Activated effector memory CD4-positive, alpha-beta T cell treated with anti-CD3 and anti-CD28 coated beads, Interleukin-2, amount 50 U/mL, for 16 hours (primary cell): ENCODE results near the gene KLK8.

Source experiments
- DNase-seq: peaks from one replicate; pipeline ENCODE4 v3.0.0-alpha.2; 2020

The KLK8 gene, protein sequence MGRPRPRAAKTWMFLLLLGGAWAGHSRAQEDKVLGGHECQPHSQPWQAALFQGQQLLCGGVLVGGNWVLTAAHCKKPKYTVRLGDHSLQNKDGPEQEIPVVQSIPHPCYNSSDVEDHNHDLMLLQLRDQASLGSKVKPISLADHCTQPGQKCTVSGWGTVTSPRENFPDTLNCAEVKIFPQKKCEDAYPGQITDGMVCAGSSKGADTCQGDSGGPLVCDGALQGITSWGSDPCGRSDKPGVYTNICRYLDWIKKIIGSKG

DNA sequence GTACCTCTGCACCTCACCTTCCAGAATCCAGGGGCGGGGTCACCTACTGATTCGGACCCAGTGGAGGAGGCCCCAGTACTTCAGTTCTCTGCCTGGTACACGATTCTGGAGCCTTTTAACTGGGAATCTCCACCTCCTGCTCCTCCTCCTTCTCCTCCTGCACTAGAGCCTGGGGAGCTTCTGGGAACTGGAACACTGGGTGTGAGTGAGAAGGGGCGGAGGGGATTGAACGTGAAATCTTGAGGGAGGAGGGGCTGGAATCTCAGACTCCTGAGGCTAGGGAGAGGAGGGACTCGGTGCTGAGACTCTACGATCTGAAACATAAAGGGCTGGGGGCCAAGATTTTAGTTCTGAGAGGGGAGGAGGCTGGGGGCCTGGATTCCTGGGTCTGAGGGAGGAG is at the start of gene KLK8:
Gene KLK8 (minus strand): TSS at position 90 of the 400 bp plus-strand sequence. CDS start 437 bp downstream, outside the sequence.
- no peak for DNase-seq

DNA sequence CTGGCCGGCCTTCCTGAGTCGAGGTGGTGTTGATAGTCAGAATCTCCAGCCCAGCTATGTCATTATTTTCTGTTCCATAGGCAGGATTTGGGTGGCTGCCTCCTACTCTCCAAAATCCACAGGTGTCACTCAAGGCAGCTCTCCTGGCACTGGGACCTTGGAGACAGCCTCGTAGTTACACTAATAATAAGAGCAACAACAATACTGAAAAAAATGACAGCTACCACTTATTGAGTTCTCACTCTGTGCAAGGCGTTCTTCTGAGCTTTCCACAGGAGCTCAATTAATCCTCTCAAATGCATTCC is 45.6 kb upstream of the KLK8 start:
- DNase-seq, result no peak

DNA sequence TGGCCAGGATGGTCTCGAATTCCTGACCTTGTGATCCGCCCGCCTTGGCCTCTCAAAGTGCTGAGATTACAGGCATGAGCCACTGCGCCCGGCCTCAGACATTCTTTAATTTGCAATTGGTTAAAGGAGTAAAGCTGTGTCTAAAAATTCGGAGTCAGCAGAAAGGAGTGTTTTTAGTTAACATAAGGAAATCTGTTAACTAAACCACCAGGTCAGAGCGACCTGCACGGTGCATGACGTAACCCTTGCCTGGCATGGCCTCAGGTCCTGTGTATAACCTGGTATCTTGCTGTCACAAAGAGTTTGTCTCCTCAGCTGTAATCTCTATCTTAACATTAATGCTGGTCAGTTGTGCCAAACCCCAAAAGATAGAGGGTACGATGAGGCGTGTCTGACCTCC is 42.9 kb upstream of the KLK8 start:
- DNase-seq, result no peak

DNA sequence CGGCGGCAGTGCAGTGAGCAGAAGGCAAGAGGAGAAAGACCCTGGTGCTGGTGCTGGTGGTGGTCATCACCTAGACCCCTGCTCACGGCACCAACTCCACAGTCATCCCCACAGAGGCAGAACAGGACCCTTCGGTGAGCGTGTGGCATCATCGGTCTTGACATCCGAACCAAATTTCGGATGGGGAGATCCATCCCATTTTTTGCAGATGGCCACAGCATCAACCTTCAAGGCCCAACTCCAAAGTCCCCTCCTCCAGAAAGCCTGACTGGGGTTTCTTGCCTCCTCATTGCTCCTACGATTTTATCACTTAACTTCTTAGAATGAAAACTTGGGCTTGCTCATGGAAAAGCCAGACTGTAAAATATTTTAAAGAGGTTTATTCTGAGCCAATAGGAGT is 42.1 kb upstream of the KLK8 start:
- DNase-seq, result no peak

DNA sequence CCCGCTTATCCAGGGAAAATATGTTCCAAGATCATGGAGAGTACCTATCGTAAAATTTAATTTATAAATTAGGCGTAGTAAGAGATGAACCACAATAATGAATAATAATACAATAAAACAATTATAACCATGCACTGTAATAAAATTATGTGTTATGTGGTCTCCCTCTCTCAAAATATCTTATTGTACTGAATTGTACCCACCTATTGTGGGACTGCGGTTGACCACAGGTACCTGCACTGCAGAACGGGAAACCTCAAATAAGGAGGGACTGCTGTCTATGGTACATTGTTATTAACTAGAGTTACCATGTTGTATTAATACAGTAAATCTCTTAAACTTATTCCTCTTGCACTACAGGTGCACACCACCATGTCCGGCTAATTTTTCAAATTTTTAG is 38.7 kb upstream of the KLK8 start:
- no peak for DNase-seq

DNA sequence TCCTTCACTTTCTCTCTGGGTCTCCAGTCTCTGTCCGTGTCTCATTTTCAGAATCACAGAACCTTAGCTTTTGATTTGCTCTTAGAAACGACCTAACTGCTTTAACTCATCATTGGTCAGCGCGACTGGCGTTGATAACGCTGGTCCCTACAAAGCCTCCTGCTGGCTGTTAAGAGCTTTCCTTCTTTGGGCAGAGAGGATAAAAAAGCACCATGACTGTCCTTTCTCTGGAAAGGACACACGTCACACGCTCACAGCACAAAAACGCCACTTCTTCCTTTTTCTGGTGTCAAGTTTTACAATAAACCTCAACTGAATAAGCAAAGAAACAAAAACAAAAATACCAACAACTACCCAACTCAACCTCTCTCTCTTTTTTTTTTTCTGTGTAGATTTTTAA is 35.1 kb upstream of the KLK8 start:
- DNase-seq, result no peak

DNA sequence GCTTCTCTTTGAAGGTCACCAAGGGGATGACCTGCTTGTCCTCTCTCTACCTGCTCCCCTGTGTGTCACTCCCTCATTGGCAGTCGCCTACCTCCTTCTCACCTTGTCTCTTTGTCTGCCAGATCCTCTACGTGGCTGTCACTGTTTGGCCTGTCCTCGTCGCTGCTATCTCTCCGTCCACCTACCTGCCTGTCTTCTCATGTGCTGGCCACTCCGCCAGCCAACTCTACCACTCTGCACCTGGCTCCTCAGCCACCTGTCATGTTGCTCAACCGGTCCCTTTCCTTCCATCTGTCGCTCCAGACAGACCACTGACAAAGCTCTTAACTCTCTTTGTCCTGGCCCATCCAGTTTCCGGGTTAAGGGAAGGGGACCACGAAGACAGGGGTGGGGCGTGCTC is 33.3 kb upstream of the KLK8 start, which contains the start of gene KLK12:
Gene KLK12 (minus strand): TSS at position 299 of the 400 bp plus-strand sequence. CDS start 381 bp downstream, outside the sequence.
- no peak for DNase-seq

DNA sequence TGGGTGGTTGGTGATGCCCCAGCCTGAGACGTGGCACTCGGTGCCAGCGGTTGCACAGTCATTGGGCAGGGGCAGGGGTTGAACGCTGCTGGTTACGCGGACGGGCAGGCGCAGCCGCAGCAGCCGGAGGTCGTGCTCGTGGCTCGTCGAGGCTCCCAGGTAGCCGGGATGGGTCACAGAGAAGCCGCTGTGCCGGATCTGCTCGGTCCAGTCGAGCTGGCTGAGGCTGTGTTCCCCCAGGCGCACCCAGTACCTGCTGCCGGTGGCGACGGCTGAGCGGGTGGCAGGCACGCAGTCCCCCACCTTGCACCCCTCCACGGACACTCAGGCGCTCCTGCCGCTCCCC is 30.4 kb upstream of the KLK8 start:
- no peak for DNase-seq

DNA sequence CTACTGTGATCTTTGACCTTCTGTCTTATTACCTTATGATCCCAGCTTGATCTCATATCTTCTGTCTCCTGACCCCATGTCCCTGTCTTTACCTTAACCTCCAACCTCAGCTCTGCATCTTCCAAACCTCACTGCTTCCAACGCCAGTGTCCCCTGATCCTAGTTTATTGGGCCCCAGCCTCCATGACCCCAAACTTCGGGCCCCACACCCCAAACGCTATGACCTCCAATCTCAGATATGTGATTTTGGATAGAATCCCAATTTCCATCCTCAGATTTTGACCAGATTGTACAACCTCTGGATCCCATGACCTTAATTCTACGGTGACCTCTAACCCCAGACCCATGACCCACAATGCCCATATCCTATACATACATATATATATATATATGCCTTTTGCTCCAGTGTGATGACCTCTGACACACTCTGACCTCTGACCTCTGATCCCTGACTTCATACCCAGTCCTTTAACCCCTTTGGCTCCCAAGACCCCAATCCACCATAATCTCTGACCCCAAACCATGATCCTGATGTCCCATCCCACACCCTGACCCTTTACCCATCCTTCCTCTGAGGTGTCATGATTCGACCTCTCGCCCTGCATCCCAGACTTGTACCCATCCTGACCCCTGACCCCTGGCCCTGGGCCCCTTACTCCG is 29.9 kb upstream of the KLK8 start:
- no peak for DNase-seq

DNA sequence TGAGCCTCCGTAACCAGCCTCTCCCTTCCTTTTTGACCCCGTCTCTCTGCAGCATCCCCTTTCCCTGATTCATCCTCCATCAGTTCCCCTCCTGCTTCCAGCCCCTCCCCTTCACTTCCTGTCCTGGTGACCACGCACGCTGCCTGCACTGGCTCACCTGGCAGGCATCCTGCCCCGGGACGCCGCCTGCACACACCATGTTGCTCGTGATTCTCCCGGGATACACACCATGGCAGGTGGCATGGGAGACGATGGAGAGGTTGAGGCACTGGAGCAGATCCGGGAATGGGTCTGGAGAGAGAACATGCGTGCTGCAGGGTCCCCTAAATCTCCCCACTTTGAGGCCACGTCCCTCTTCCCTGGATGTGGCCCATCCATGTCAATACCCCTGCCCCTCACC is 29.2 kb upstream of the KLK8 start:
- DNase-seq, result no peak

DNA sequence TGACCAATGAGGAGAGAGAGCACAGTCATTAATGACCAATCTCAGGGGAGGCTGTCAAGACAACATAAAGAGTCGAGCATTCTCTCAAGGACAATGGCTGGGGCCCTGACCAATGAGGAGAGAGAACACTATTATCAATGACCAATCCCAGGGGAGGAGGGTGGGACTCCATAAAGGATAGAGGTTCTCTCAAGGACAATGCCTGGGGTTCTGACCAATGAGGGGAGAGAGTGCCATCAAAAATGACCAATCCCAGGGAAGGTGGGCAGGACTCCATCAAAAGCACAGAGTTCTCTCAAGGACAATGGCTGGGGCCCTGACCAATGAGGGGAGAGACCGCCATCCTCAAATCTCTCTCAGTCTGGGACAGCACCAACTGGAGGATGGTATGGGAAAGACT is 28.3 kb upstream of the KLK8 start:
- no peak for DNase-seq

DNA sequence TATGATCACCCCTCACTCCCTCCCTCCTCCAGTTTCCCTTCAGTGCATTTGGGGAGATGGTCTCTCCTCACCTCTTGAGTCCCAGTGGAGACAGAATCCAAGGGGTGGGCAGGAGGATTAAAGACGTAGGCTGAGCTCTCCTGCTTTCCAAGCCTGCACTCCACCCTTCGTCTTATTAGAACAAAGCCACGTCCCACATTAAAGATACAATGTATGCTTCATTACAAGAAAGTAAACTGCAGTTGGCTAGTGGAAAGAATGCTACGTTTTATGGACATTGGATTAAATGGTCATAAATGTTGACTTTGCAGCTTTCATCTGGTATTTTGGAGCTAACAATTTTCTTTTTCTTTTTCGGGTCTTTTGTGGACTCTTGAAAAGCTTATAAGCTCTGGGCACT is 26.5 kb upstream of the KLK8 start:
- no peak for DNase-seq

DNA sequence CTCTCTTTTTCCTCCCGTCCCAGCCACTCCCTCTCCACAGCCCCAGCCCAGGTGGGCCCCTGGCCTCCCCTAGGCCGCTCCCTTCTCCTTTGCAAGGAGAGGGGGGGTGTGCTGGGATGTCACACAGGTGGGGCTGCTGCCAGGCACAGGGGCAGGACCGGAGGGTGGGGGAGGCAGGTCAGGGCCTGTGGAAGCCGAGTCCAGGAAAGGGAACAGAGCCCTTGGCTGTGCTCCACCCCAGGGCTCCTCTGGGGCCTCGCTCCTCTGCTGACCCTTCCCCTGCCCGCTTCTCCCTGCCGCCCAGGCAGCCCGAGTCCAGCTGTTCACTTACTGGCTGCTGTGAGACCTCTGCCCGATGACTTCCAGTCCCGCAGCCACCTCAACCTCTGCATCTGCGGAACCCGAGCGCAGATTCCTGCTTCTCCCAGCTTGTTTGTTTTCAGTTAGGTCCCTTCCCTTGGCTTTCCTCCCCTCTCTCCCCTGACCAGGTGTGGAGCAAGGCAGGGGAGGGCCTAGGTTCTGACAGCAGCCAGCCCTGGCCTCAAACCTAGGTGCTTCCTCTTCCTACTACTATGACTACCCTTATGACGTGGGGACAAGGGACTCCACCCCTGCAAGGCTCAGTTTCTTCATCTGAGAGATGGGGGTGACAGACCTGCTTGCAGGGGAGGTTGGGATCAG is 25.9 kb upstream of the KLK8 start:
- DNase-seq, result no peak

DNA sequence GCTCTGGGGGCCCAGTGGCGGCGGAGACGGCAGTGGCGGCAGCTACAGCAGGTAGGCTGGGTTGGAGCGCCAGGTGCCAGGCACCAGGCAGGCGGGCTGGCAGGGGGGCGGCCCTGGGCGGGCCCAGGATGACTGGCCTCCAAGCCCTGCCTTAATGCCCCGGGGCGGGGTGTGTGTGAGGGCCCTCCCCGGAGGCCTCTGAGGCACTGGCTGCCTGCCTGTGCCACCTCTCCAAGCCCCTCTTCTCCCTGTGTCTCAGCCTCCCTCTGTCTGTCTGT is 25.1 kb upstream of the KLK8 start, which contains the start of gene KLK11:
Gene KLK11 (minus strand): TSS at position 63 of the 278 bp plus-strand sequence. CDS start 985 bp downstream, outside the sequence.
- no peak for DNase-seq

DNA sequence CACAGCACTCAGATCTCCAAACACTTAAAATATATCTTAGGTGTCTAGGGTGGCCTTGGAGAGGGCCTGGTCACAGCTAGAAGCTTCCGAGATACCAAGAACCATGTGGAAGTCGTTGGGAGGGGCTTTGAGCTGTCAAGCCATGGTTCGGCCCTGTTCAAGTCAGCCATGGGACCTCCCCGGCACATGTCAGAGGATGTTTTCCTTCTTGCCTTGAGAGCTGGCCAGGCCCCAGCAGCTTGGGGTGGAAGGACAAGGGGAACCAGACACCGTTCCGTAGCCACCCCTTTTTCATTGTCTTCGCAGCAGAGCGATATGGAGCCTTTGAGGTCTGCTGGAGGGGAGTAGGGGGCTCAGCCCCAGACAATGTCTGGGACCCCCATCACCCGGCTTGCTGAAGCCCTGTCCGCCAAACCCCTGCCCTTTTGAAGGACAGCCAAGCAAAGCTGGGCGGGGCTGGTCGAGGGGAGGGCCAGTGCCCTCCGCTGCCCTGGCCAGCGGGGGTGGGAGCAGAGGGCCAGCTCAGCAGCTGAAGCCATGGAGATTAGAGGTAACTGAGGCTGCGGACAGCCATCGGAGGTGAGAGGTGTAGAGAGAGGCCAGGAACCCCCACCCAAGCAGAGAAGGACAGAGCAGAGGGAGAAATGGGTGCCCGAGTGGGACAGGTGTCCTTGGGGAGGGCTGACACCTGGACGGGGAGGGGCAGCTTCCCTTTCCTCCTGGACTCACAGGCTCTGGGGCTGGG is 24.6 kb upstream of the KLK8 start:
- DNase-seq, result no peak

DNA sequence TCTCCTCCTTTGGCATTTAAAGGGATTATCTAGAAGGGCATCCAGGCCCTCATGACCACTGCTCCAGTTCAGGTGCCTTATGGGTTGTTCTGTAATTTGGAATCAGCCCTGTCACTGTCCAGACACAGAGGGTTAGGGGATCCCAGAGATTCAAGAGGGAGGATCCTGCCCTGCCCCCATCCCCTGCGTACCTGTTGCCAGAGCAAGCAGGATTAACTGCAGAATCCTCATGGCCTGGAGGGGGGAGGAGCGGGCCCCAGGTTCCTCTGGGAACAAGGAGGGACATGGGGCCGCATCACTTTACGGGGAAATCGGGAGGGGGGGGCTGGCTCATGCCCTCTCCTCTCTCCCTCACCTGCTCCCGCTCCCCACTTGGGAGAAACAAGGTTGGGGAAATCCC is 24.0 kb upstream of the KLK8 start:
- no peak for DNase-seq

DNA sequence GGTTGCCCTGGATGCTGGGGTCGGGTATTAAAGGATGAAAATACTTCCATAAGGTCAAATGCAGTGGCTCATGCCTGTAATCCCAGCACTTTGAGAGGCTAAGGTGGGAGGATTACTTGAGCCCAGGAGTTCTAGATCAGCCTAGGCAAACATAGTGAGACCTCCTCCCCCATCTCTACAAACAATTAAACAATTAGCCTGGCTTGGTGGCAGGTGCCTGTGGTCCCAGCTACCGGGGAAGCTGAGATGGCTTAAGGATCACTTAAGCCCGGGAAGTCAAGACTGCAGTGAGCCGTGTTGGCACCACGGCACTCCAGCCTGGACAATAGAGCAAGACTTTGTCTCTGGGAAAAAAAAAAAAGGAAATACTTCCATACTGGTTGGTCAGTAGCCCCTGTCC is 23.5 kb upstream of the KLK8 start:
- DNase-seq, result no peak

DNA sequence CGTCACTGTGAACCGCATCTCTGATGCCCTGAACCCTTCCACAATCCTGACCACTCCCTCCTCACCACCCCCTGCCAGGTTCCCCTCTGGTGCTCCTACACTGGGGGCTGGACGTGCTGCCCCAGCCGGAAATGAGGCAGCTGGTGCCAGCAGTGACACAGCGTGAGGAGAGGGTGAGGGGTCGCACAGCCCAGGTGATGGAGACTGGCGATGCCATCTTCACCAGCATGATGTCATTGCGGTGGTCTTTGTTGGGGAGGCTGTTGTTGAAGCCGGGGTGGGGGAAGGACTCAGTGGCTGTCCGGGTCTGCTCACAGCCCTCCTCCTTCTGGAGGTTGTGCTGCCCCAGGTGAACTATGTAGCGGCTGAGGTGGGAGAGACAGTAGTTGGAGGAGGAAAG is 22.5 kb upstream of the KLK8 start:
- DNase-seq, result no peak

DNA sequence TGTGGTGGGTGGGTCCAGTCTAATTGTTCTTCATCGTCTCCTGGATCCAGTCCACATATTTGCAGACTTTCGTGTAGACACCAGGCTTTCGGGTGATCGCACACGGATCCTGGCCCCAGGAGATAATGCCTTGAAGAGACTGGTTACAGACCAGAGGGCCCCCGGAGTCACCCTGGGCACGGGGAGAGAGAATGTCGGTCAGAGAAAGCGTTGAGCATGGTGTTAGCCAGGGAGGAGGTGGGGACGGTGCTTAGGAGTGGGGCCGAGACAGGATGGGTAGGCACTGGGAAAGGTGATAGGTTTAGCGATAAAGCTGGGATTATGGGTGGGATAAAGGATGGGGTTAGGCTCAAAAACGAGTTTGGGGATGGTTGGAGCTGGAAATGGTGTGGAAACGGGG is 21.1 kb upstream of the KLK8 start:
- no peak for DNase-seq

DNA sequence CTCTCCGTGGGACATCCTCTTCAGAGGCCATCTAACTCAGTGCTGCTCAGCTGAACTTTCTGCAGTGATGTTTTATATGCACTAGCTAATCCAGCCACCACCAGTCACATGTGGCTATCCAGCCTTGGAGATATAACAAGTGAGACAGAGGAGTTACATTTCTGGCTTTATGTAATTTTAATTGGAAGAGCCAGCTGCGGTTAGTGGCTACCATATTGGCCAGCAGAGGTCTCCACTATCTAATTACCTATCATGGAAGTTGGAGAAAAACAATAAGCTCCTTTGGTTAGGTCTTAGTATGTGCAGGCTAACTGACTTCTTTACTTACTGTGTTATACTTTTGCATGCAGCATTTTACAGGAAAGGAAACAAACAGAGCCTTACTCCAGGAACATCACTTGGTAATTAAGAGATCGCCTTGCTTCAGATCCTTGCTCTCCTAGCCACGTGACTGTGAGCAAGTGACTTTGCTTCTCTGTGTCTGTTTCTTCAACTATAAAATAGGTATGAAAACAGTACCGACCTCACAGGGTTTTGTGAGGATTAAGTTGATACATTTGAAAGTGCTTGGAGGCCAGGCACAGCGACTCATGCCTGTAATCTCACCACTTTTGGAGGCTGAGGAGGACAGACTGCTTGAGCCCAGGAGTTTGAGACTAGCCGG is 19.7 kb upstream of the KLK8 start:
- no peak for DNase-seq

DNA sequence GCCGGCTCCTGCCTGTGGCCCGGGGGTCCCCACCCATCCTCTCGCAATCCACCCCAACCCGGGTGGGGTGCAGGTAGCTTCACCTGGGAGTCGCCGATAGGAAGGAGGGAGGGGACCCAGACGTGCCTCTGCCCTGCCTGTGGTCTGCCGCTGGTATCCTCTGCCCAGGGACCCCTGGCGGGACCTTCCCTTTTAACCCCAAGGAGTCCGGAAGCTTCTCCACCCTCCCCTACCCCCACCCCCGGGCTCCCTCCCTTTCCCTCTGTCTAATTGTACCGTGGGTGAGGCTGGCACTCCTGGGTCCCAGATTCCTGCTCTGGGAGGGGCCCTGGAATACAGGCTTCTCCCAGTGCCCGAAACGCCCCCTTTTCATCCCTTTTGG is 18.1 kb upstream of the KLK8 start, which contains the start of gene KLK10:
Gene KLK10 (minus strand): TSS at position 166 of the 382 bp plus-strand sequence. CDS start 579 bp downstream, outside the sequence.
- DNase-seq, result no peak

DNA sequence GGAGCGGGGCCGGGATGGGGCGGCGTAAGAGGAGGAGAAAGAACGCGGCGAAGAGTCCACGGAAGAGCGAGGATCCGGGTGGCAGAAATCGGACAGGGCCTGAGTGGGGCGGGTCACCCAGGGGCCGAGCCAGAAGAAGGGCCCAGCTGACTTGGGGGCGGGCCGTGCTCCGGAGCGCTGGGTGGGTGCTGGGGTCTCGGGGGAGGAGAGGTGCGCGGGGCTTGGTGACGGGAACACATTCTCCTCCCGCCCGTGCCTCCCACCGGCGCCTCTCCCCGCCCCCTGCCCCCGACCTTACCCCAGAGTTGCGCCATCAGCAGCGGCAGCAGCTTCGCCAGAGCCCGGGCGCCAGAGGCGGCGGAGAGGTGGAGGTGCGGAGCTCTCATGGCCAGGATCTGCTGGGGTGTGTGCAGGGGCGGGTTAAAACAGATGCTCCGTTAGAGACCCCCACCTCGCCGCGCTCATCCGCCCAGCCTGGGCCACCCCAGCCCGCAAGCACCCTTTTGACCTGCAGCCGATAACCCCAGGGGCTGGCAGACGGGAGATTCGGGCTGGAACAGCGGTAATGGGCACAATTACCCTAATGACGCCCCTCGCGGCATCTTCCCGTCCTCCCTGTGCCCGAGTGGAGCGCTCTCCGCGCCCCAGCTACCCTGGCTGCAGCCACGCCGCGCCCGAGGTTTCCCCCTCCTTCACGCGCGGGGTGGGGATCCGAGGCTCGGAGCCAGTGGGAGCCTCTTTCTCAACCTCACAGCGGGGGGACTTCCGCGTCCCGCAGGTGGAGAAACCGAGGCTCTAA is 17.5 kb upstream of the KLK8 start:
- no peak for DNase-seq
